ENCODE results near the gene BMAL1.

BMAL1 gene

GRCh38 chr11:13317293-13318080 is 39.9 kb downstream of the BMAL1 start:
- no peak for DNase-seq

DNA sequence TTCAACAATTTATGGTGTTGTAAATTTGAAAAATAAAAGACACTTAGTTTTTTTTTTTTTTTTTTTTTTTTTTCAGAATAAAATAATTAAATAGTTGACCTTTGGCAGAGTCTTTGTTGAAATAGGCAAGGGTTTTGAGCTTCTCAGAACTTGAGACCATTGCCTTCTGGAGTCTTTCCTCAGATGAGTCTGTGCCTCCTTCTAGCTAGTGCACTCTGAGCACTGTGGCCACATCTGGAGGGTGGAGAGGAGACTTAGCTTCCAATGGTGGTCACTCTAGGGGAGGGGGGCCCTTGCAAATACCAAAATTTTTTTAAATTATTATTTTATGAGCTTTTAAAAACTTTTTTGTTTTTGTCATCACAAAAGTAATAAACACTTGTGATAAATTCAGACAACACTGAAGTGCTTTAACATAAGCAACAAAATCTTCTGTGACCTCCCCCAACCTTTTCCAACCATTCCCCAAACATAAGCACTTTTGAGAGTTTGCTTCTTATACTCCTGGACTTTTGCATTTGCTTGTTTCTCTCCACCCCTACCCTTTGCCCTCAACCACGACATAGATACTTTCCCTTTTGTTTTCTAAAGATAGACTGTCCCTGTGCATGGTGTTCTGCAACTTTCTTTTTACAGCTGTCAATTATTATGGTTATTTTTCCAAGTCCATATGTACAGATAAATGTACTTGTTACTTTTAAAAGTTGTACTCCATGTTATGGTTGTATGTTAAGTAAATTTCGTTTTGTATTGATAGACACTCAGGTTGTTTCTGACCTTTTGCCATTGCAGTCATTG is 41.1 kb downstream of the BMAL1 start:
- peak in 1 of 5 experiments; percentile 29 for DNase-seq

DNA sequence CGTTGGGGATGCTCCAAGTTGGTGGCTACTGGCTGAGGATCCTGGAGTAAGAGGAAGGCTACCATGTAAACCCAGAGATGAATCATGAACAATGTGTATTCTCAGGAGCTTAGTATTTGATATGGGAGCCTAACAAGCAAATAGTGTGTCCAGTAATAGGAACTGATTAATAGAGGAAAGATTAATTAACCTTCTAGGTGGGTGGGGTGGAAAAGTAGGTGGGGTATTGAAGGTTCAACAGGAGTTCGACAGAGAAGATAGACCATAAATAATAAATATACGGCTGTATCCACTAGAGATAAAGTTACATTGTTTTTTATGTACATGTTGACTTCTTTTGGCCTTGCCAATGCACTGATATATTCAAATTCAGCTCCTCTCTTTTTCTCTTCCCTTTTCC is 43.1 kb downstream of the BMAL1 start:
- no peak for DNase-seq

DNA sequence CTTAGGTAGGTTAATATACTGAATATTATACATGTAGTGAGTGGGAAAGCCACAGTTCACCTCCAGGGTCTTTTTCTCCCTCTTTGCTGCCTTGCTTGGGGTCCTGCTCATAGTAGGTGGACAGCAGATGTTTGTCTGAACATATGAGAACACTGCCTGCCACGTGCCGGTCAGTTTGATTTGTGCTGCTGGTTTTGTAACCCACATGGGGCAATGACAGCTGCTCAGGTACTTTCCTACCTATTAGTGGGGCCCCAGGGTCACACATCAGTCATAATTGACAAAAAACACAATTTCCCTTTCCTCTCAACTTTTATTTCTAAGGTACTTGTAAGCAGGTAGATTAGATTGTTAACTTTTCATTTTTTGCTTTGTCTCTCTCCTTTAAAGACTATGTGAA is 43.8 kb downstream of the BMAL1 start:
- DNase-seq, result no peak

DNA sequence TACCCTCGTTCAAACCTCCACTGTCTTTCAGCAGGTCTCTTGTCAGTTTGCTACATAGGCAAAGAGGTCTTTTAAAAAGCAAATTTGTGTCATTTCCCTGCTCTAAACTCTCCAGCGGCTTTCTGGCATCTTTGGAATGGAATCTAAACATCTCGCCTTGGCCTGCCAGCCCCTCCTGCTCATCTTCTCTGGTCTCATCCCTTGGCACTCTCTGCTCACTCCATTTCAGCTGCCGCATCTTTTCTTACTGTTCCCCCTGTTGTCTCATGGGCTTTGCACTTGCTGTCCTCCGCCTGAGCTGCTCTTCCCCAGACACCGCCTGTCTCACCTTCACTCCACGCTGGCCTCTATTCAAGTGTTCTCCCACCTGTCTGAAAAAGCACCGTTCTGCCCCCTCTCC is 46.6 kb downstream of the BMAL1 start:
- DNase-seq, result no peak

- no peak for DNase-seq
Measured at GRCh38 chr11:13324709-13325108, 47.1 kb downstream of the BMAL1 start.

- no peak for DNase-seq
Measured at GRCh38 chr11:13327421-13327820, 49.8 kb downstream of the BMAL1 start.

DNA sequence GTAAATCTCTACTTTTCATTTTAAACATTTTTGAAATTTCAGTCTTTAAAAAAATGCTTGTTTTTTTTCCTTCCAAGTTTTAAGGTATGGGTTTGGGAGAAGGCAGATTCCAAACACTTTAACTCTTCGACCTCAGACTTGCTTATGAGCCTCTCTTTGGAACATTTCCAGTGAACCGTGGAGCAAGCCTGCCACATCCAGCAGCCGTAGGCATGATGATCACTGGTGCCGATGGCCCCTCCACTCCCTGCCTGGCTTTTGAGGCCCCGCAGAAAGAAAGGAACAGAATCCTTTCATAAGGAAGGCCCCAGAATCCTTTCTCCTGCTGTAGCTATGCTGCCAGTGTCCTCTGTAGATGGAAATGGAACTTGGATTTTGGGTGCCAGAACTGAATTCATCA is 50.7 kb downstream of the BMAL1 start:
- DNase-seq, result no peak

GRCh38 chr11:13329670-13330356 is 52.2 kb downstream of the BMAL1 start:
- DNase-seq, result no peak

DNA sequence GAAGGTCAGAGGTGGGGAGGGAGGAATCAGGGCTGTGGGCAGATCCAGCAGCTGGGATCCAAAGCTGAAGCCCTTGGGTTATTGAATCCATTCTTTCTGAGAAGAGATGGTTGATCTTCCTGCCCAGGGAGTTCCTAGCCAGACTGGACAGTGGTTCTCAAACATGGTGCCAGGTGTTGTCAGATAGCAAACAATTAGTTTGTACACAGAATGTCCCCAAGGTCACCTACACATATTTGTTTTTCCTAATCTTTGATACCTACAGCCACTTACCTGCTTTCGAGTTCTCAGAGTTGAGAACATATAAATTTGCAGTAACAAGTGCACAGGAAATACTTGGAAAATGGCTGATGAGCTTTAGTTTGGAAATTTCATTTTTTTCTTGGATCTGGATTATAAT is 54.5 kb downstream of the BMAL1 start:
- no peak for DNase-seq

GRCh38 chr11:13333456-13333957 is 55.9 kb downstream of the BMAL1 start:
- peak in 1 of 5 experiments; percentile 23 for DNase-seq

DNA sequence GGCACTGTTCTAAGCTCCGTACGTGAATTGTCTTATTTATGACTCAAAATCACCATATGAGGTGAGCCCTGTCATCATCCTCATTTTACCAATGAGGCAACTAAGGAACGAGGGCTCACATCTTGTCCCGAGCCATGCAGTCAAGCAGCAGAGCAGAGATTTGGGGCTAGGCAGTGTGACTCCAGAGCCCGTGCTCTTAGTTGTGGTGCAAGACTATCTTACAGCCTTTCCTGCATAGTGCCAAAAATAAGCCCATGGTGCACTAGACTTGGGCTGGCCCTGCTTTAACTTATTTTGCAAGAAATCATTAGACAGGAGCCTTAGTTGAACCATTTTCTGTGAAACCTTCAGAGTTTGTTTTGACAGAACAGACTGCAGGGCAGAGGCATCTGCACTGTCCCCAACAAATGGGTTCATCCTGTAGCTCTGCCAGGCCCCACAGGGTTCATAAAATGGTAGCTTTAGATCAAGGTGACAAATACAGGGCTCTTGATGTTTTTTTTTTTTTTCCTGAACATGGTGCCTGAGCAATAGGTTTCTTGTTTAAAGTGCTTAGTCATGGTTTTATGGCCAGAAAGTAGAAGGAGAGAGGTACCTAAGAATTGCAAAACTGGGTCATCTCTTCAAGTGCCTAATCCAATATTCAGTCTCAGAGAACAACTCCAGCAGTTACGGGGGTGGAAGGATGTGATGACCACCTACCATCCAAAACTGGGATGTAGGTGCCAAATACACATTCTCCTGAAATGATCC is 56.6 kb downstream of the BMAL1 start:
- no peak for DNase-seq

DNA sequence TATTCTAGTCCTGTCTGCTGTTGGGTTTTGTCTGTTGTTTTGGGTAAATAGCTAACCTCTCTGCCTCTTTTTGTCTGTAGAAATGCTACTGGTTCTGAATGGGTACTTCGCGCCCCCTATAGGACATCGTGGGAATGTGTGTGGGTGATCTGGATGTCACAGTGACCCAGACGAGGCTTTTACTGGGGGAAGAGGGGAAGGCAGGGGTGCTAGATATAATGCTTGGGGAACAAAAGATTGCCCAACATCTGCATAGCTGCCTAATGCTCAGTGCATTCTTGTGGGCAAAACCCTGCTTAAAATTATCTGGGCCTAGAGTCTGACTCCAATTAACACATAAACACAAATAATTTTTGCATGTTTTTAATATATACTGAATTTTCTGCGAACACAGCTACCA is 57.7 kb downstream of the BMAL1 start:
- DNase-seq, result peak; percentile 32 to 71 (median 53)

- no peak for DNase-seq
Measured at GRCh38 chr11:13336246-13336878, 58.8 kb downstream of the BMAL1 start.

GRCh38 chr11:13338019-13338426 is 60.4 kb downstream of the BMAL1 start:
- DNase-seq, result peak in 1 of 5 experiments; percentile 42

- peak in 1 of 5 experiments; percentile 53 for DNase-seq
Measured at GRCh38 chr11:13338427-13339069, 61.0 kb downstream of the BMAL1 start.

DNA sequence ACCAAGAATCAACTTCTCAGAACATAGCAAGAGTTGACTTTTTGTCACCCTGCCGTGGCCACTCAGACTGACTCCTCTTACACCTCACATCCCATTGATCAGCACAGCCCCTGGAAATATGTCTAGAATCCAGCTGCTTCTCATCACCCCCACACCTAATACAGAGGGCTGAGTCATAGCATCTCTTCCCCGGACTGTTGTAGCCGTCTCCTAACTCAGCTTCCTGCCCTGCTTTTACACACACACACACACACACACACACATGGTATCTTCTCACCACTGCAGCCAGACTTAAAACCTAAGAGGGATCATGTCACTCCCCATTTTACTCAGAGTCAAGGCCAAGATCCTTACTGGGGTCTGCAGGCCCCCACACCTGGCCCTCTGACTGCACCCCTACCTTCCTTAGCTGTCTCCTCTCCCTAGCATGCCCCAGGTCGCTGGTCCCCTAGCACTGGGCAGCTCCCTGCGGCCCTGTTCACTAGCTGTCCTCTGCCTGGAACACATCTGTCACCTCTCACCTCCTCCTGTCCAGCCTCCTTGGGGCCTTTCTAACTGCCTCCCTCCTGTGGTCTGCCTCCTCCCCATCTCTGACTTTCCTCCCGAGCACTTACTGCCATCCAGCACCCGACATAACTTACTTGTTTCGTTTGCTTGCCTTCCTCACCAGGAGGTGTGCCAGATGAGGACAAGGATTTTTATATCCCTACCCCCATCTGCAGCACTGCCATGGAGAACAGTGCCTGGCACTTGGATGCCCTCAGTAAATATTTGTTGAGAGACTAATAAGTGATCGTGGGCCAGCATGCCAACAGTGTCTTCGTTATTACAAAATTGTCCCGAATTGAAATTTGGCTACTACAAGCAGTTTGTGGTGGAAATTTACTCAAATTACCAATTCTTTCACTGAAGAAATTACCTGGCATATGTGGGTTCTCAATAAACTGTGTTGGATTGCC is 61.9 kb downstream of the BMAL1 start:
- DNase-seq, result peak in 2 of 5 experiments; percentile 21 to 81

DNA sequence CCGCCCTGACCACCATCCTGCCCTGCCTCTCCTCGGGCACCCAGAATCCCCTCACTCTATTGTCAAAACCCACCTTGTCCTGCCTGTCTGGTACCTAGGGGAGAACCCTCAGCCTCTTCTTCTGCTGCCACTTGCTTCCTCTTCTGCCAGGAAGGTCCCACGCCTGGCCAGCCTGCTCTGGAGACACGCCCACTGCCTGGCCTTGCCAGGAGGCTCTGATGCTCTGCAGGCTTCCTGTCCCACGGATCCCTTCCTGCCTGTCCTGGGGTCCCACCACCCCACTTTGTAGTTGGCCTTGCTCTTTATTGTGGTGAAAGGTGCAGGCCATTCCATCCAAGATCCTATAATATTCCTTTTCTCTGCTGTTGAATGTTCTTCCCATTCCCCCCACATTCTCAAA is 63.4 kb downstream of the BMAL1 start:
- DNase-seq, result no peak

DNA sequence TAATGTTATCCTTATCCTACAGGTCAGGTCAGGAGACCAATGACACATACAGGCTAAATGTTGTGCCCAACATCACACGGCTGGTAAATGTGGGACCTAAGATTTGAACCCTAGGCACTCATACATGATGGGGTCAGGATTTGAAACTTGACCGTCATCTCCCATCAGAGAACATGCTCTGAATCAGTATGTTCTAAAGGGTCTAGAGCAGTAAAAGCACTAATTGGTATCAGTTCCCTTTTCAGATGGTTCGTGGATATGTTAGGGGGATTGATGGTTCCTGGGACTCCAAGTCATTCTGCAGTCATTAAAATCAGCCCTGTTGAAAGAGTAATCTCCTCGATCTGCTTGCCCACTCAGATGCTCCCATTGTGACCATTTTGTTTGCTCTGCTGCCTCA is 65.5 kb downstream of the BMAL1 start:
- no peak for DNase-seq

Measured in T-helper 2 cell (primary cell).